ENCODE measurements around the gene RERE.
A peak's percentile ranks its signal among the peaks of the same experiment; 100 is the strongest.

Gene RERE

DNA sequence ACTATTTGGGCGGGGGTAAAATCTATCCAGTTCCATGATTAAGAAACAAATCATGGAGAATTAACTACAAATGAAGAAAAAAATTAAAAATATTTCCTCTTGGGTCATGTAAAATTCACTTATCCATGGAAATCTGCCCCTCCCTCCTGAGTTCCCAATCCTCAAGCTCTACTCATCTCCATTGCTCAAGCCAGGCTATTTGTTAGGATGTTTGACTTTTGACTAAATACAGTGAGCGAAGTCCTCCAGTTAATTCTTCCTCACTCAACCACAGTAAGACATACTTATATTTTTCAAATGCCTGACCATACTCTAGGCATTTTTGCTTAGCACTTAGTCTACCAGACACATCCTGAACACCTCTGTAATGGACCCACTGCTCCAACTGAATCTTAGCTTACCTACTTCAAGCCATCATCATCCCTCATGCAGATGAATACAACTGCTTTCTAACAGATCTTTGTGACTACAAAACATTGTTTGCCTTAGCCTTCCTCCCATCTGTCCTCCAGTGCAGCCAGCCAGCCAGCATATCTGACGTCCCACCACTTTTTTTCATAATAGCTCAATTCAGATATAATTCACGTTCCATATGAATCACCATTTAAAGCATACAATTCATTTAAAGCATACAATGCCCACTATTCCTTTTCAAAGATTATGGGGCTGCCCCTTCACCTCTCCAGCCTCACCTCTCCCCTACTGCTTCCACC is 154.2 kb downstream of the RERE start:
- no peak for DNase-seq

DNA sequence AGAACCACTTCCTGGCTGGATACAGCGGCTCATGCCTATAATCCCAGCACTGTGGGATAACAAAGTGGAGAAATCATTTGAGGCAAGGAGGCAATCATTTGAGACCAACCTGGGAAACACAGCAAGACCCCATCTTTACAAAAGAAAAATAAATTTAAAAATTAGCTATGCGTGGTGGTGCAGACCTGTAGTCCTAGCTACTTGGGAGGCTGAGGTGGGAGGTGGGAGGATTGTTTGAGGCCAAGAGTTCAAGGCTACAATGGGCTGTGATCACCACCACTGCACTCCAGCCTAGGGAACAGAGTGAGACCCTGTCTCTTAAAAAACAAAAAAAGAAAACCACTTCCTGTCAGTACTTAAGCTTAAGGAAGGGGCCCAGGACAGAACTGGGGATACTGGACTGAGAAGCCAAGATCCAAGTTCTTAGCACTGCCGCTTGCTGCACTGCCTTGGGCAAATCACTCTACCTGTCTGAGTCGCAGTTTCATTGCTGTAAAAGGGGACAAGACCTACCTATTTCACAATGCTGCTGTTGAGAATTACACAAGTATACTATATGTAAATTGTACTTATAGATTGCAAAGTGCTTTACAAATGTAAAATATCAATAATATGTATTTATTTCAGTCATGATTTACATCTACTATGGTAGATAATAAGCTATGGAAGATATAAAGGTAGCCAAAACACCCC is 154.9 kb downstream of the RERE start:
- DNase-seq: no peak

- DNase-seq: no peak
These were observed 156.0 kb downstream of the RERE start for GRCh38 chr1:8661185-8662110.

DNA sequence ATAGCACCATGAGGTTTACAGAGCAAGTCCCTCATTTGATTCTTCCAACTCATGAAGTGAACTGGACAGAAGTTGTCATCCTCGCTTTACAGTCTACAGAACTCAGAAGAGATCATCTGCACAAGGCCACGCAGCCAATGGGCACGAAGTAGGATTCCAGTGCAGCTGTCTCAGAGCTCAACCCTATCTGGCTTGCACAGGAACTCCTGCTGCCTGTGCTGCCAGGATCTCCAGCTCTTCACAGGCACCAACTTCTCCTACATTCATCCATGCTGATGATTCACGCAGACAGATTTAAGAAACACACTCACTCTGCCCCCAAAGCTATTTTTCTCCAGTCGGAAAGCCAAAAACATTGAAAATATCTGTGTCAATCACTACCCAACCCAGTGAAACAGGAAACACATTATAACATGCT is 157.0 kb downstream of the RERE start:
- DNase-seq: no peak

DNA sequence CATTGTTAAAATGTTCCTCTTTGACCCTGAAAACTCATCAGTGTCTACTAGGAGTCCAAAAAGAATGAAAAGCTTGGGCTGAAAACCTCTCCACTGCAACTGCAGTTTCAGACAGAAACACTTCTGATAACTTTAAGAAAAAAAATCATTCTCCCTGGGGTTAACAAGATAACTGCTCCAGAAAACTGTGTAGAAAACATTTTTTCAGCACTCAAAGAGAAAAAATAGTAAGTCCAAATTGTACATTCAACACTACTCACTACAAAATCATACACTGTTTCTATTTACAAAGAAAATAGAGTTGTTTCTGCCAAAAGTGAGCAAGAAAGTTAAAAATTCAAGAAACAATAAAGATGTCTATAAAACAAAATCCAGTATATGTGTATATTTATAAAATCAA is 157.8 kb downstream of the RERE start:
- DNase-seq: no peak

DNA sequence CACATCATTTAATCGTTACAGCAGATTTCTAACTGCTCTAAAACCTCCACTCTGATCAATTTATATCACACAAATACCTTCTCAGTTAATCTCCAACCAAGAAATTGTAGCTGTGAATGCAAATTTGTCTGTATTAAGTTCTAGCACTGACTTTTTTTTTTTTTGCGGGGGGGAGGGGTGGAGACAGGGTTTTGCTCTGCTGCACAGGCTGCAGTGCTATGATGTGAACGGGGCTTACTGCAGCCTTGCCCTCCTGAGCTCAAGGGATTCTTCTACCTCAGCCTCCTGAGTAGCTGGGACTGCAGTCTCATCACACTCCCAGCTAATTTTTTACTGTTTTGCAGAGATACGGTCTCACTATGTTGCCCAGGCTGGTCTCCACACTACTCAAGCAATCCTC is 163.6 kb downstream of the RERE start:
- DNase-seq: no peak

DNA sequence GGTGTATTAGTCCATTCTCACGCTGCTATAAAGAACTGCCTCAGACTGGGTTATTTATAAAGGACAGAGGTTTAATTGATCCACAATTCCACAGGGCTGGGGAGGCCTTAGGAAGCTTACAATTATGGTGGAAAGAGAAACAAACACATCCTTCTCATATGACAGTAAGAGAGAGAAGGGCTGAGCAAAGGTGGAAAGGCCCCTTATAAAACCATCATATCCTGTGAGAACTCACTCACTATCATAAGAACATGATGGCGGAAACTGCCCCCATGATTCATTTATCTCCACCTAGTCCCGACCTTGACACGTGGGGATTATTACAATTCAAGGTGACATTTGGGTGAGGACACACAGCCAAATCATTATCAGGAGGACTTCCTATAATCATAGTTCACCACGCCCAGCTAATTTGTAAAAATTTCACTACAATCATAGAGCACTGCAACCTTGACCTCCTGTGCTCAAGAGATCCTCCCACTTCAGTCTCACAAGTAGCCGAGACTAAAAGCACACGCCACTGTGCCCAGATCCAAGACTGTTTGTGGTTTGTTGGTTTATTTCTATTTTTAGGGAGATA is 164.9 kb downstream of the RERE start:
- DNase-seq: peak; percentile 74

GRCh38 chr1:8651962-8652361 is 165.5 kb downstream of the RERE start:
- DNase-seq: no peak

- DNase-seq: no peak
These were observed 166.1 kb downstream of the RERE start for GRCh38 chr1:8651236-8651890.

DNA sequence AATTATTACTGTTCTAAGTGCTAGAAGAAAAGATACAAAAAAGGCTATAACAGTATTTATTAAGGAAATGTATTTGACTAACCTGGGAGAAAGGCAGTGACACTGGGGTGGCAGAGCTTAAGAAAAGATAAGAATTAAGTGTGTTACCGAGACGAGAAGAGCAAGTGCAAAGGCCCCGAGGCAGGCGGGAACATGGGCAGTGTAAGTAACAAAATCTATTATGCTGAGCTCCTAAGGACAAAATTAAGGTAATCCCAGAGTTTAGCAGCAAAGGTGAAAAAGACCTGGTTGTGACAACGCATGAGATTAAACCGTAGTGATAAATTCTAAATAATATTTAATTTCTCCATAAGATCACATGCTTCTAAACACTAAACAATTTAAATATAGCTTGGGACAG is 167.6 kb downstream of the RERE start:
- no peak for DNase-seq

DNA sequence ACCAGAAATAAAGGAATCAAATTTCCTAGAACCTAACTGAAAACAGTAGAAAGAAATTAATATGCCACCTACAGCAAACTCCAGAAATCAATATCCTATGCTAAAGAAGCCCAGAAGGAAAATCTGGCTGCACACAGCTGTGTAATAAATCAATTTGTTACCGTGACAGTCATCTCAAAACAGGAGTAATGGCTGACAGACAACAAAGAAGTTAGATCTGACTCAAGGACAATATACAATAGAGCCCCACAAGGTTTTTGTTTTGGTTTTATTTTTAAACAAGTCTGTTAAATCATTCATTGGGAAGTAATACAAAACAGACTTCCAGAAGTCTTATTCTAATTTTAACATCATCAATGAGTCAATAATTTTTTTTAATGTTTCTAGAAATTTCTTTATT is 168.4 kb downstream of the RERE start:
- DNase-seq: no peak

GRCh38 chr1:8646996-8647395 is 170.4 kb downstream of the RERE start:
- DNase-seq: no peak

GRCh38 chr1:8646189-8646588 is 171.3 kb downstream of the RERE start:
- no peak for DNase-seq

DNA sequence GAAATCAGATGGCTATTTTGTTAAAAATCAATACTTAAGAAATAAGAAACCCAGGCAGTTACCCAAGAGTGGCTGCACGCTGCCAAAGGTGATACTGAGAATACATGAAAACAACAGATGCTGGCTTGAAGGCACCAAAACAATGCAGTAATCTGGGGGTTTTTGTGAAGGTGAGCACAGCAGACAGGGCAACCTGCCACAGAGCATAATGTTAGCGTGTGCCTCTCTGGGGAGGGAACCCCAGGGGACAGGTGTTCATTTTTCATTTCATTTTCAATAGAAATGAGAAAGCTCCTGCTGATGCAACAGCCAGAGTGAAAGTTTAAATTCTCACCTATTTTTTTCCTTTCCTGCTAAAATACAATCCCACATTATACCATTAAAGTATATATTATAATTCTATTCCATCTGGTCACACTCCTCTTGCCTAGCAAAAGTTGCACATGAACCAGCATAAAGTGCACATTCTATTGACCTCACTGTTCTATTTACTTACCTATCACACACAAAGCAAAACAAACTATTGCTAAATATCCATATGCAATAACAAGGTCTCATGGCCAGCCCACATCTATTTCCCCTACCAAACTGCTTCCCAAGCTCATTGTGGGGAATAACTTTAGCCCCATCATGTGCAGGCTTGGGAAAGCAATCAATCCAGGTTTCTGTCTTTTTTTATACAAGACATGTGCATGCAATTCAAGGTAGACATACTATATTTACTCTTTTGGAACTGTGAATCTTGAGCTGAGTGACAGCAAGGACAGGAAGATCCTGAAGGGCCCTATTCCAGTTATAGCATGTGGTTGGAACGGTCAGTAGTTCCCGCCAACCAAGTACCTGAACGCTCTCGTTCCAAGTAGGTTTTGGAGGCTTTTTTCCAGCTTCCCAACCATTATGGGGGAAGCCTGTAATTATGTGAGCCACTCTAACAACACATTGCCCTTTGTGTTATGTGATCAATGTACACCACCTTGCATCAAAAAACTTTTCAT is 173.6 kb downstream of the RERE start:
- DNase-seq: no peak

DNA sequence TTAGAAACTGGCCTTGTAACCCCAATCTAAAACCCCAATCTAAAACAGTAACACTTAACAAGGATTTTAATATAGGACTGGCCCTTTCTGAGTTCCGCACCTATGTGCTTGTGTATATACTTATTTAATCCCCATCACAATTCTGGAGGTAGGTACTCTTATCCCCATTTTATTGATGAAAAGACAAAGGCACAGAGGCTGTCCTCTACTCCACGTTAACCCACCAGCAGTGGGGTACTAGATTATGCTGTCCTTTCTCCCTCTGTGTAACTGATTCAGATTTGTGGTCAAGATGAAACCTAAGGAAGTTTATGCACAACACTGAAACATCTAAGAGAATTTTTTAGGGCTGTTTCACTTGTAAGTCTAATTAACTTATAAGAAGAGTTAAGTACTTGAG is 175.3 kb downstream of the RERE start:
- DNase-seq: no peak

DNA sequence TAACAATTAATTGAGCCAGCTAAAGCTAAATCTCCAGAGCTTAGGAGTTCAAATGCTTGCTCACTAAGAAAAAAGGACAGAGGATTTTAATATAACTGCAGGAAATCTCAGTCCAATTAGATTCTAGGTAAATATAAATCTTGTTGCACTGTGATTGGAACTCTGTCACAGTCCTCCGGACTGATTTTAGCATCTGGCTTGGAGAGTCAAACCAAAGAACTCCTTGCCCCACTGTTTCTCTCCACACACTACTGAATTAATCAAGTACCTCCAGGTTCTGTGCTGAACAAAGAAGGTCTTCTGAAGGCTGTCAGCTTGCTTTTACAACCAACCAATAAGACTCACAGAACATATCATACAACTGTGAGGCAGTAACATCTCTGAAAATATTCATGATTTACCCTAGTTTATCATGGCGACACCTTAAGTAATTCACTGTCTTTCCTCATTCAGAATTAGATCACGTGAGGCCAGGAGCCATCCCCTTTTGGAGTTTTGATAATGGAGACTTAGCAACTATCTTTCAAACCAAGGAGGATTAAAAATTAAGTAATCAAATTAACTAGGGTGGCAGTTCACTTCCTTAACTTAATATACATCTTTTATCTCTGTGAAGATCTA is 176.0 kb downstream of the RERE start:
- DNase-seq: no peak

DNA sequence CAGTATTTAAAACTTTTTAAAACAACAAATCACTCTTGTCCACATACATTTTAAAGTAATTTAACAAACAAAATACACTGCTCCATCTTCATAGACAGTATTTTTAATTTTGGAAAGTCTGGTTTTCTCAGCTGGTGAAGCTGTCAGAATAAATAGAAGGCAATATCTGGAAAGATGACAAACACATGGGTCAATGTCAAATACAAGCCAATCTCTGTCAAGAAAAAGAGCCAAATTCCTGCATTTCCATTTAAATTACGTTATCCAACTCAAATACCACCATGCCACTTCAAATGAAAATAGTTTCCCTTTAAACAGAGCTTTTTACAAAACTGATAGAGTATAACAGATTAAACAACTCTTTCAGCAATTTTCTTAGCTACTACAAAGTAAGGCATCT is 176.5 kb downstream of the RERE start:
- no peak for DNase-seq

DNA sequence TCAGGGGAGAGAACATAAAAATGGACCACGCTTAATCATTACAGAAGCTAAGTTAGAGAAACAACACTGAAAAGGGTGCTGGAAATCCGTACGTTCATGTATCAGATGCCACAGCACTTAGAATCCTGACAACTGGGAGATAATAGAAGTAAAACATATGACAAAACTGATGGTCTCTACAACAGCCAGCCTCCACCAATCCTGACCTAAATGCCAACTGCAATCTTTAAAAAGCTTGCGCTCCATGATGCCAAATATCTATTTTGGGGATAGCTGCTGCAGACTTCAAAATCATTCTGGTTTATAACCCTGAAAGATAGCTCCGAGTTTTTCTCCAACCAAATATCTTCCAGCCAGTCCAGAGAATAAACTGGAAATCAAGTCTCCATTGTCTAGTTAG is 178.3 kb downstream of the RERE start:
- DNase-seq: no peak

GRCh38 chr1:8633741-8634501 is 183.5 kb downstream of the RERE start:
- DNase-seq: no peak

DNA sequence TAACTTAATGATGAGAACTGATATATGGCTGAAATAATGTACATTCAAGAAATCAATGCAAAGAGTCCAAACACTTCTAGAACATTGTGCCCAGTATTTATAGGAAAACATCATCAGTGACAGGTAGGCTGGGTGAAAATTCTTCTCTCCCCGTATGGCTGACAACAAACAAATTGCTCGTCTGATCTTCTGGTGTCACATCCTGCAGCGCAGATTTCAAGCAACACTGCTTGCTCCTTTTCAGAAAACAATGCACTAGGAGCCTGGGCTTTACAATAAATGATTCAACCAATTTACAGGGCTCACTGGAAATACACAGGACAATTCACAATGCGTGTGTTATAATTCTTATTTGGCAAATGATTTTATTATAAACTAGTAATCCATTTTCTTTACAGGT is 185.3 kb downstream of the RERE start:
- DNase-seq: no peak
